HG02571 (cell line): ENCODE measurements around the gene MAMSTR.

ENCODE experiments used
- ATAC-seq: cut with Tn5 transposase; IDR thresholded peaks from one replicate; pipeline ENCODE4 v1.9.1; 2021; ENCODE audit warnings: mild to moderate bottlenecking, moderate library complexity; ENCODE audit not compliant: unreplicated experiment

The MAMSTR gene

DNA sequence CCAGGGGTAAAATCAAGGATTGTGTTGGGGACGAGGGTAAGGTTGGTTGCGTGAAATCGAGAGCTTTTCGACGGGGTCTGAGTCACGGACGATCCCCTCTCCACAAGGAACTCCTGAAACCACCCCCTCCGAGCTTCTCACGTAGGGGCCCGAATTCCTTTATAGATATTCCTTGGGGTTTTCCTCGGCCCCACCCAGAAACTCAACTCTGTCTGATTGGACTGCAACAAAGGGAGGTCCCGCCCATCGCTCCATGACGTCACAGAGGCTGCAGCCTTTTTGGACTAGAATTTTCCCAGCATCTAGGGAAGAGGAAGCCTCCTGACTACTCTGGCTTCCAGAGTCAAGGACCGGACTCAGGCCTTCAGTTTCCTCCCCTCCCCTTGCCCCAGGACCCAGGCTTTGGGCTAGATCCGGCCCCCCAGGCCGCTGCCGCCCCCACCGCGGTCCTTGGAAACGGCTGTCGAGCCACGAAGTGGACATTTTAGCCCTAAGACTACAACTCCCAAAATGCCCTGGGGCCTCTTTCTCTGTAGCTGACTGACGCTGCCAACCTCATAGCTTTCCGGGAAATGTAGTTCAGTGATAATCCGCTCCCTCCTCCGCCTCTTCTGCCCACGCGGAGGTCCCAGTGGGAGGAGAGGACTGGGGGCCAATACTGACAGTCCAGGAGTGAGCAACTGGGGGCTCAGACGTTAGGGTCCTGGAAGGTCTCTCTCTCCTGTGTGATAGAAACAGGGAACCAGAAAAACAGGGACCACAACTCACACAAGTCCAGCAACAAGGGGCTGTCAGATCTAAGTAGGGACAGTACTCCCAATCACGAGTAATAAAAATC lies 27.4 kb upstream of the MAMSTR start, which contains the start of gene IZUMO1:
Gene IZUMO1, minus strand, starts transcription at position 172 of the 838 bp plus-strand sequence. CDS start 1,050 bp downstream, outside the sequence.
- ATAC-seq, result no peak

DNA sequence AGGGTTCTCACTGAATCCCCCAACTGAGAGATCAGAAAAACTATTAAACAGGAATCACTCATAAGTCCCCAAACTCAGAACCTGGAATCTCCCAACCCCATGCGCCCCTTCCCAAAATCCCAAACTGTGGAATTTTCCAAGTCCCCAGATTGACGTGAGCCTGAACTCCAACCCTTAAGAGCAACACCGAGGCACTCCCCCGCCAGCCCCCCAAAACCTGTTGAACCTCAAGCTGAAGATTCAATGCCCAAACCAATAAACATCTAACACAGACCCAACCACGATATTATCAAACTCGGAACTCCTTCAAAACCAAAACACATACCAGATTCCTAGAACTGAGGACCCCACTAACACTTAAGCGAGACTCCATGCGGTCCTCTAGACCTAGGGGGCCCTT lies 26.6 kb upstream of the MAMSTR start:
- ATAC-seq, result no peak

GRCh38 chr19:48745208-48745995 lies 25.9 kb upstream of the MAMSTR start:
- ATAC-seq, result no peak

GRCh38 chr19:48742096-48742495 lies 22.6 kb upstream of the MAMSTR start:
- no peak for ATAC-seq

DNA sequence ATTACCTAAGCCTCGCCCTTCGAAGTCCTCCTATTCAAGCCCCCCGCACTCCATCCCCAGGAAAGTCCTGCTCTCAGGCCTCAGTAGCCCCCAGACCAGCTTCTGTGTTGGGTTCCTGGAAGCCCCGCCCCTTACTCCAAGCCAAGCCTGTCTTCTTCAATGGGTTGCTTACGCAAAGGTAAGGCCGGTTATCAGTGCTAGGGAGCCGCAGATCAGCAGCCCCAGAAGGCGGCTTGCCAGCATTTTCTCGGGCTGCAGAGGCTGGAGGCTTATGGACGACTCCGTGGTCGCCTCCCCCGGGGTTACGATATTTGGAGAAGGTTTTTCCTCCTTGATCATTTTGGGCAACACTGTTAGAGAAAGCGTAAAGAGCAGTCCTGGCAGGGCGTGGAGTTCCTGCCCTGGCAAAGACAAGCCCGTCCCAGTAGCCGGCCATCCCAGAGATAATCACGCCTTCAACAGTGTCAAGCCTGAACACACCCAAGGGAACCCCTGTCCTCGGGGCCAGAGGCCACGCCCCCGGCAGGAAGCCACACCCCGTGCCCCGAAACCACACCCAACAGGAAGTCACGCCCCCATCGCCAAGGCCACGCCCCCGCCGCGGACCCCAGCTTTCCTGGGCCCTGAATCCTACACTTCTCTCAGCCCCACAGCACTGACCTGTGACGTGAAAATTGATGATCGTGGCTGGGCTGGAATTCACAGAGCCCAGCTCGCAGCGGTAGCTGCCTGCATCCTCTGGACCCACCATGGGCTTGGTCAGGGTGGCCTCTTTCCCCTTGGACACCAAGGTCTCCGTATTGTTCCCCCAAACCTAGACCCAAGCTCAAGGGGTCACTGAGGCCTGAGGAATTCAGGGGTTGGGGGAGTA lies 21.8 kb upstream of the MAMSTR start:
- no peak for ATAC-seq

DNA sequence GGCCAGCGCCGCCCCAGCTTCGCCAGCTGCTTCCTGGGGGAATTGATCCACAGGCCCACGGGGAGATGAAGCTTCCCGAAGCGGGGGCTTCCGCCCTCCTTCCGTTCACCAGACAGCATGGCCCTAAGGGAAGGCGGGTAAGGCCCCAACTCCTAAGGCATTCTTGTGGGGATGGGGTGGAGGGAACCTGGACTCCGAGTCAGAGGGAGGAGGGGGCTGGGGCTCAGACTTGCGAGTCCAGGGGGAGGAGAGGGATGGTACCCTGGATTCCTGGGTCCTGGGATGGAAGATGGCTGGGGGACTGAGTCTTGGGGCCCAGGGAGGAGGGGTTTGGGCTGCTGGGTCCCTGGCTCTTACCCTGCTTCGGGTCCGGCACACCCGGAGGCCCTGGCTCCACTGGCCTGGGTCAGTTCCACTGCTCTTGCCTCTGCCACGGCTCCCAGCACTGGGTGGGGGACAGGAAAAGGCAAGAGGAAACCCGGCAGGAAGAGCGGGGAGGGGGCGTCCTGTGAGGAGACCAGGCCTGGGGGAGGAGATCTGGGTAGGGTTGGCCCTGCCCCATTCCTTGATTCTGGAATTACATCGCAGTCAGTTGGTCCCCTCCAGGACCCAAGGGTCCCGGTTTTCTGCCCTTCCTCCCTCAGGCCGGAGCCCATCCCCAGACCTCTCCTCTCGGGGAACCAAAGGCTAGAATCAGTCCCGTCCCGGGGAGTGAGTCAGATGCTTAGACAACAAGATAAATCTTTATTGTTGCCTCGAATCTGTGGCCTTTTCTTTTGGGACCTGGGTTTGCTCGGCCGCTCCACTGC lies 20.8 kb upstream of the MAMSTR start, which contains the start of gene RASIP1:
Gene RASIP1, minus strand, starts transcription at position 447 of the 809 bp plus-strand sequence. Its CDS starts 328 bp downstream, at position 119.
- no peak for ATAC-seq

GRCh38 chr19:48739404-48740163 lies 20.1 kb upstream of the MAMSTR start:
- no peak for ATAC-seq

DNA sequence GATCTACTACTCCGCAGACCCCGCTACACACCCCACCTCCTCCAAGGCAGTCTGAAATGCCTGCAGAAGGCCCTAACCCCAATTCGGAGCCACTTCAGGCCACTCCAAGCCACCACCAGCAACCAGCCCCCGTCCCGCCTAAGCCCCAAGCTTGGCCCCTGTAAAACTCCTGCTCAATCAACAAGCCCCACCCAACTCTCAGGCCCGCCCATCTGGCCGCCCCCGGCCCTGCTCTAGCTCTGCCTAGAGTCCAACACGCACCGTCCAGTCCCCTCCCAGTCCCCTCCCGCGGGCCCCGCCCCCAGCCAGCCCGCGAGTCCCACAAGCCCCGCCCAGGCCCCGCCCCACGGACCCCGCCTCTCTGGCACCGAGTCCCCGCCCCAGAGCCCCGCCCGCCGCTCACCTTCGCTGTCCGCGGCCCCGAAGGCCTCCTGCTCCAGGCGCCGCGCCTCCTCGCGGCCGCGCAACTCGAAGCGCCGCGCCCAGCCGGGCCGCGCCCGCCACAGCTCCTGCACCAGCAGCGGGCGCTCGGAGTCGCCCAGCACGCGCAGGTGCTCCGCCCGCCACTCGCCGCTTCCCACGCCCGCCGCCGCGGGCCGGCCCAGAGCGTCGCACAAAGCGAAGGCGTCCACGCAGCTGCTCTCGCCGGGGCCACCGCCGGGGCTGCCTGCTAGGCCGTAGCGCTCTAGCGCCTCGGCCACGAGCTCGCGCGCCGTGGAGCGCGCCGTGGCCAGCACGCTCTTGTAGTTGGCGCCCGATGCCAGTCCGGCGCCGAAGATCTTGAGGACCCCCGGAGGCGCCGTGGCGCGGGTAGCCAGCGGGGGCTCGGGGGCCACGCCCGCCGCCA lies 19.3 kb upstream of the MAMSTR start:
- ATAC-seq, result no peak

- no peak for ATAC-seq
Observed at GRCh38 chr19:48737360-48737998, 18.0 kb upstream of the MAMSTR start.

GRCh38 chr19:48735031-48735615 lies 15.6 kb upstream of the MAMSTR start:
- ATAC-seq, result no peak

GRCh38 chr19:48734625-48735024 lies 15.1 kb upstream of the MAMSTR start:
- ATAC-seq, result no peak

DNA sequence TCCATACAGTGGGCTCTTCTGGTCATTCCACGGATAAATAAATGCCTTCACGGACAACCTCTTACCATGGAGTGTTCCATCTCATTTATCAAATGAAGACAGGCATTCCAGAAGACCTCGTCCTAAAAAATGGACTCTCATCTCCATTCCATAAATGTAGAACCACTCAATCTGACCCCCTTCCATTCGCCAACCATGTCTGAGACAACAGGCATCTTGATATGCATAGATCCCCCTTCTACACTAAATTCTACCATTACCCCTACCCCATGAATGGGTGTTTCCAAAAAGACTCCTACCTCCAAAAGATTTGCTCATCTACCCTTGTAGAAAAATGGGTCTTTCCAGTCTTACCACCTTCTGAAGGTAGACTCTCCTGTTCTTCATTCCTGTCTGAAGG lies 11.9 kb upstream of the MAMSTR start:
- ATAC-seq, result no peak

- no peak for ATAC-seq
Observed at GRCh38 chr19:48728911-48729664, 9.6 kb upstream of the MAMSTR start.

GRCh38 chr19:48726556-48726955 lies 7.0 kb upstream of the MAMSTR start:
- no peak for ATAC-seq

DNA sequence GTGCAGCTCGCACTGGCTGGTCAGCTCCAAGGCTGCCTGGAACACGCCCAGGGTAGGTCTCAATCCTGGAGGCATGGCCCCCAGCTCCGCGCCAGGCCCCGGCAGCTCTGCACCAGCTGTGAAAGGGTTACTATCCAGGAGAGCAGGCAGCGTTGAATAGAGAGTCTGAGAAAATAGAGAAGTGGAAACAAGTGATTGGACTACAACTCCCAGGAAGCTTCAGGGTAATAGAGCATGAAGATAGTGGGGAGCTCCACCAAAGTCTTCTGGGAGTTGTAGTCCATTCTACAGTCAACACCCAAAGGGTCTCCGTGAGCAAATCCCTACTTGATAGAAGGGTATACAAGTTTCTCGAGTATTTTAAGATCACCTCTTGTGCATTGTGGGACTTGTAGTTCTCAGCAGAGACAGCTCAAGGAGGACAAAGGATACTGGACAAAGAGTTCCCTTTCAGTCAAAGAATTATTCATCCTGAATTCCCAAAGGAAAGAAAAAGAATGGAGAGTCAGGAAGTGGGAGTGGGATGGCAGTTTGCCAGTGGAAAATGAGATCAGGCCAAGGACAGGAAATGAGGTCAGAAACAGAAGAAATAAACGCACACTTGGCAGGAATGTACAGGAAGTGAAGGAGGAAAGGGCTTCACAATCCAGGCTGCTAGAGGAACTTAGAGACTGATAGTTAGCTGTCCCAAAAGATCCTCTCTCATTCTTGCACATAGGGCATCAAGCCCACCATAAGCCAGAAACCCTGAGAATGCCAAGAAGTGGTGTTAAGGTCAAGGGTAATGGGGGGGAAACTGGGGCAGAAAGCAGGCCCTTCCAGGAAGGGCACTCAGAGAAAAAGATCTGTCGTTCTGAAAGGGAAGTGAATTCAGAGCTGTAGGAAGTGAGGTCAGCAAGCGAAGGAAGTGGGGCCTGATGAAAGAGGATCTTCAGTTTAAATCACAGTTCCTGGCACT lies 5.5 kb upstream of the MAMSTR start:
- ATAC-seq, result no peak
